CD1c-positive myeloid dendritic cell (primary cell): ENCODE data around the gene PLIN4.

Experiments
- DNase-seq: peaks from one replicate; pipeline ENCODE4 v3.0.0-alpha.2; 2016; ENCODE audit errors: extremely low spot score

The PLIN4 gene

DNA sequence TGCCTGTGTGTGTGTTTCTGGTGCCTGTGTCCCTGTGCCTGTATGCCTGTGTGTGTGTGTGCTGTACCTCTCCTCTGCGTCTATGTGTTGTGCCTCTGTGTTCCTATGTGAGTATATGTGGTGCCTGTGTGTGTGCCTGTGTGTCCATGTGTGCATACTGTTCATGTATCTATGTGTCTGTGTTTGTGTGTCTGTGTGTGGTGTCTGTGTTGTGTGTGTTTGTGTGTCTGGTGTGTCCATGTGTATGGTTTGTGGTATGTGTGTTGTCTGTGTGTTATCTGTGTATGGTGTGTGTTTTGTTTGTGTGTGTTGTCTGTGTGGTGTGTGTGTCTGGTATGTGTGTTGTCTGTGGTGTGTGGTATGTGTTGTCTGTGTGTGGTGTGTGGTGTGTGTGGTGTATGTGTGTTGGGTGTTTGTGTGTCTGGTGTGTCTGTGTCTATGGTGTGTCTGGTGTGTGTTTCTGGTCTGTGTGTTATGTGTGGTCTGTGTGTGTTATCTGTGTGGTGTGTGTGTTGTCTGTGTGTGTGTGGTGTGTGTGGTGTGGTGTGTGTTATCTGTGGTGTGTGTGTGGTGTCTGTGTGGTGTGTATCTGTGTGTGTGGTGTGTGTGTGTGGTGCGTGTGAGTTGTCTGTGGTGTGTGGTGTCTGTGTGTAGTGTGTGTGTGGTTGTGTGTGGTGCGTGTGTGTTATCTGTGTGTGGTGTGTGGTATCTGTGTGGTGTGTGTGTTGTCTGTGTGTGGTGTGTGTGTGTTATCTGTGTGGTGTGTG is 25.8 kb downstream of the PLIN4 start:
- DNase-seq: no peak

DNA sequence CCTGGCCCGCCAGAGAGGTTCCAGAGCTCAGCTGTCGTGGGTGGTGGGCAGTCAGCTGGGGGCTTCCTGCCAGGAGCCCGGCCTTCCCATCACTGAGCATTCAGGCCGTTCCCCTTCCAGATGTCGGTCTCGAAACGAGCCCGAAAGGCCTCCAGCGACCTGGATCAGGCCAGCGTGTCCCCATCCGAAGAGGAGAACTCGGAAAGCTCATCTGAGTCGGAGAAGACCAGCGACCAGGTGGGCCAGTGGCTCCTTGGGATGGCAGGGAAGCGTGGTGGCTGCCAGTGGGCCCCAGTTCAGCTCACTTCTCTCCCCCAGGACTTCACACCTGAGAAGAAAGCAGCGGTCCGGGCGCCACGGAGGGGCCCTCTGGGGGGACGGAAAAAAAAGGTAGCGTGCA is 26.8 kb downstream of the PLIN4 start:
- DNase-seq: no peak

DNA sequence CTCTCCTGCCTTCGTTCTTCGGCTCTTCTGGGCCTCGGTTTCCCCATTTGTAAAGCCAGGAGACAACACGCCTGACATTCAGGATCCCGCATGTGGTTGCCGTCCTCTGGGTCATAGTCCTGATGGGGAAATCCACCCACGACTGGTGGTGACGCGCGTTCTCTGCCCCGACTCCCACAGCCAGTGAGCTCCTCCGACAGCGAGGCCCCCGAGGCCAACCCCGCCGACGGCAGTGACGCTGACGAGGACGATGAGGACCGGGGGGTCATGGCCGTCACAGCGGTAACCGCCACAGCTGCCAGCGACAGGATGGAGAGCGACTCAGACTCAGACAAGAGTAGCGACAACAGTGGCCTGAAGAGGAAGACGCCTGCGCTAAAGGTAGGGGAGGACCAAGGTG is 29.8 kb downstream of the PLIN4 start:
- DNase-seq: no peak

DNA sequence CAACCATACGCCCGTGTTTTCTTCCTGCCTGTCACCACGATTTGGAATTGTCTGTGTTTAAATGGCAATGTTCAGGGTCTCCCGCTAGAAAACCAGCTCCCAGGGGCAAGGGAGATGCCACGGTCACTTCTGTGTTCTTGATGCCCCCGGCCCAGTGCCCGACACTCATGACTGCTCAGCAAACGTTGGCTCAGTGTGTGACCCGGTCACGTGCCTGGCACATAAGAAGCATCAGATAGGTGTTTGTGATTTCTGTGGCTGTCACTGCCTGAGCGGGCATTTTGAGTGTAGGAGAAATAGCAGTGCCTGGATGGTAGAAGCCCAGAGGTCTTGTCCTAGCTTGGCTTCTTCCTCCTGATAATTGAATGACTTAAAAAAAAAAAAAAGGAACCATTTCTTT is 30.7 kb downstream of the PLIN4 start:
- no peak for DNase-seq

DNA sequence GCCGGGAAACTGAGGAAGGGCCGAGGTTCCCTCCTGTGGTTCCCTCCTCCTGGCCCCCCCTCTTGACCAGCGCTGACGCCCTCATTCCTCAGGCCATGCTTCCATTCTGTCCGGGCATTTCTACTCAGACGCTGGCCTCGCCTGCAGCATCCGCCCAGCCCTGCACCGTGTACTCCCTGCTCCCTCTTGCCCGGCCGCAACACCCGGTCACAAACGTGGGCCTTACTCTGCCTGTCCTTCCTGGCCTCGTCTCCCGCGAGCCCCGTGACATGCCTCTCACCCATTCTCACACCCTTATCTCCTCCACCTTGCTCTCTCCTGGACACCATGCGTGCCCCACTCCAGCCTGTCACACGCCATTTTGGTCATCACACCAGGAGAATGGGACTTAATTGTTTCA is 34.9 kb downstream of the PLIN4 start:
- DNase-seq: no peak

DNA sequence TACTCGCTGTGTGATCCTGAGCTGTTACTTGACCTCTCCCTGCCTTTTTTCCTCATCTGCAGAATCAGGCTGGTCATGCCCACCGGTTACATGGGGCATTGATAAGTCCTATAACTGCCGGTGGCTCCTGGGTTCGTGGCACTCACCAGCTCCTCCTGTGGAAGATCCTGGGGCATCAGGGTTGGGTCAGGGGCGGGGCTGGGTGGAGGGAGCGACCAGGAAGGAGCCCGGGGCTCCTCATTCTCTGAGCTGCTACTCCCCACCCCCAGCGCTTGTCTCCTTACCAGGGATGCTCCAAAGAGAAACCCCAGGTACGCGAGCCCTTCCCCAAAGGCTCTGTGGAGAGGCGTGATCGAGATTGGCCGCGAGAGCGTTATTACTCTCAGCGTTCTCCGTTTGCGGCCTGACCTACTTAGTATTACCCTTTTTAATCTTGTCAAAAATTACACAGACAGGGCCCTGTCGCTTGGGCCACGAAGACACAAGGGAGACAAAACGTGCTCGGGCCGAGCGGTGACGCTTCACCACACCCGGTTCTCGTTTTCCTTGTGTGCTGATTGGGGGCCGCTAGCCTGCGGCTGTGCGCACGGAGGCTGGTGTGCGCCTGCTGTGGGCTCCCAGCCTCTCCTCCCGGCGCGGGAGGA is 35.4 kb downstream of the PLIN4 start:
- DNase-seq: no peak

DNA sequence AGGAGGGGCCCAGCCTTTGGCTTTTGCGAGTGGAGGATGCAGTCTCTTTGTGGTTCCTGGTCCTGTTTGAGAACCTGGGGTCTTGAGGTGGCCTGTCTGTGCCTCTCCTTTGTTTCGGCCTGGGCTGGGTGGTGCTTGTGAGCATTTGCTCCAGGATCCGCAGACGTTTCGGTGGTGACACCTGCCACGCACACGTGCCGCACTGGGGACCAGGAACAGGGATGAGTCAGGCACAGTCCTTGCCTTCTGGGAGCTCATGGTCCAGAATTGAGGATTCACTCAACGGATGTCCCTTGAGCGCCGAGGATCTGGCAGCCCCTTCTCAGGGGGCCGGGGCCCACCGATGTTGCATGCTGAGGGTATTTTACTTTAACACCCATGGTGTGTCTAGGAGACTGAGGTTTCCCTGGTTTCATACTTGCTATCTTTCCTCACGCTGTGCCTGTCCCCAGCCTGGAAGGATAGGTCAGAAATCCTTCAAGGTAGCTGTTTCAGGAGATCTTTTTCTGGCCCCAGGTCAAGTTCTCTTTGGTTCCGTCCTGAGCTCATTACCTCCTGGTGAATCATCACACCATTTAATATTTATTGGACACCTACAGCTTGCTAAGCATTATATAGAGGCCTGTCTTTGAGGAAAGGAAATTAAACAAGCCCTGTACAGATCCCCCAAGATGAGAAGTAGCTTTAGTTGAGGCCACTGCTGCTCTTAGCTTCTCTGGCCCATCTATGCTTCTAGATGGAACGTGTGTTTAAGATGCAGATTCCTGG is 41.1 kb downstream of the PLIN4 start:
- no peak for DNase-seq

DNA sequence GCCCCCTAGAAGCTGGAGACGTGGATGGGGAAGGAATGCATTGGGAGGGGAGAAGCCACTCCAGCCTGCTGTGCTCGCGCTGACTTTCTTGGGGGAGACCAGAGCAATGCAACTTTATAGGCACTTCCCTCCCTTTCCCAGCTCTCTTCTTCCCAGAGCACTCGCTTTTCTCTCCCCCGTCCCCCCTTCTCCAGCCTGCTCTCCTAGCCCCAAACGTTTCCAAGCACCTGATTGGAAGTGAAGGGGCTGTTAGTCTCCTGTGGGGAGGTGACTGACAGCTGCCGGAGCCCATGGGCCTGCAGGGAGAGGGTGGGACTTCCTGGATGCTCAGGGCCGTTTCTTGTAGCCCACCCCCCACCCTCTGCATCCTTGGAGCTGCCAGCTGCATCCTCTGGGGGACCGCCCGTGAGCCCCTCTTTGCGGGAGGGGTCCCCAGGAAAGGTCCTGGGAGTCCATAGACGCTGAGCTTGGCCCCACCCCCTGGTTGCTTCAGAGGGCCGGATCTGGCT is 43.7 kb downstream of the PLIN4 start:
- DNase-seq: no peak

DNA sequence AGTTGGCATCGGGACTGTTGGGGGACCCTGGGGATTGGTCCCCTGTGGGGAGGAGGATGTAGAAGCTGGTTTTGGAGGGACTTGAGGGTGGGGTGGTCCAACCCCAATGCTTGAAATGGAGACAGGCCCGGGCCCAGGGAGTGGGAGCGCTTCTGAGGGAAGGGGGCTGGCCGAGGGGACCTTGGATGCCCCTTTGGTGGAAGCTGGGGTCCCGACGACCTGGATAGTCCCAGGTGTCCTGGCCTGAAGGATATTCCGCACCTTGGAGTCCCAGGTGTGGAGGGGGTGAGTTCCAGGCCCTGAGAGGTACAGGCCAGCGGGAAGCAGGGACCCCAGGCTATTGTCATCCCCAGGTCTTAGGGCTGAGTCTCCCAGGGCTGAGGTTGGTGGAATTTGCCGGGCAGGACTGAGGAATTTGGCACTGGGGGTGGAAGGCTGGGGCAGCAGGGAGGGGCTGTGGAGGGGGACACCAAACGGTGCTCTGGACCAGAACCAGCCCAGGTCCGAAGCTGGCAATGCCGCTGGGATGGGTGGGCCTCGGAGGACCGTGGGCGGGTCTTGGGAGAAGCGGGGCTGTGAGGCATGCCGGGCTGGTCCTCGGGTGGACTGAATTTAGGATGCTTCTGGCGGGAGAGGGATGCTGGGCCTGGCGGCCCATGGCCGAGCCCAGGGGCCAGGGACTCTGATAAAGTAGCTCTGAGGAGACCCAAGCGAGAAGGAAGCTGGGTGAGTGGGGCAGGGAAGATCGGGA is 44.3 kb downstream of the PLIN4 start:
- DNase-seq: no peak

DNA sequence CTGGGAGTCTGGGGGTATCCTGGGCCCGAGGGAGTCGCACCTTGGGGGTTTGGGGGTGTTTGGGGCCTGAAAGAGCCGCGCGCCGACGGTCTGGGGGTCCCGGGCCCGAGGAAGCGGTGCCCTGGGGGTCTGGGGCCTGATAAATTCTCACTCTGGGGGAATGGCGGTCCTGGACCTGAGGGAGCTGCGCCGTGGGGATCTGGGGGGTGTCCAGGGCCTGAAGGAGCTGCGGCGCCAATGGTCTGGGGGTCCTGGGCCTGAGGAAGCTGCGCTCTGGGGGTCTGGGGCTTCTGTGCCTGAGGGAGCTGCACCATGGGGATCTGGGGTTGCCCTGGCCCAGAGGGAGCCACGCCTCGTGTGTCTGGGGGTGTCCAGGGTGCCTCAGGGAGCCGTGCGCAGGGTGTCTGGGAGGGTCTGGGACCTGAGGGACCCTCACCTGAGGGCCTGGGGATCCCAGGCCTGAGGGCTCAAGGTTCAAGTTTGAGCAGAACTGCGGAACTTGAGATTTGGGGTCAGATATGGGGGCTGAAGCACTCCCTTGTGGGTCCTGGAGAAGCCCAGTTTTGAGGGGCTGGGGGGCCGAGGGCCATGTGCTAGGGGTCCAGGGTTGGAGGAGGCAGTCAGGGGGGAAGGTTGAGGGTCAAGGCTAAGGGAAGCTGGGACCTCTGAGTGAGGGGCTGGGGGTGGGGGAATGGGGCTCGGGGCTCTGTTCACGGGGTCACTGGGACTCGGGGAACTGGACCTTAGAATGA is 45.1 kb downstream of the PLIN4 start:
- no peak for DNase-seq

DNA sequence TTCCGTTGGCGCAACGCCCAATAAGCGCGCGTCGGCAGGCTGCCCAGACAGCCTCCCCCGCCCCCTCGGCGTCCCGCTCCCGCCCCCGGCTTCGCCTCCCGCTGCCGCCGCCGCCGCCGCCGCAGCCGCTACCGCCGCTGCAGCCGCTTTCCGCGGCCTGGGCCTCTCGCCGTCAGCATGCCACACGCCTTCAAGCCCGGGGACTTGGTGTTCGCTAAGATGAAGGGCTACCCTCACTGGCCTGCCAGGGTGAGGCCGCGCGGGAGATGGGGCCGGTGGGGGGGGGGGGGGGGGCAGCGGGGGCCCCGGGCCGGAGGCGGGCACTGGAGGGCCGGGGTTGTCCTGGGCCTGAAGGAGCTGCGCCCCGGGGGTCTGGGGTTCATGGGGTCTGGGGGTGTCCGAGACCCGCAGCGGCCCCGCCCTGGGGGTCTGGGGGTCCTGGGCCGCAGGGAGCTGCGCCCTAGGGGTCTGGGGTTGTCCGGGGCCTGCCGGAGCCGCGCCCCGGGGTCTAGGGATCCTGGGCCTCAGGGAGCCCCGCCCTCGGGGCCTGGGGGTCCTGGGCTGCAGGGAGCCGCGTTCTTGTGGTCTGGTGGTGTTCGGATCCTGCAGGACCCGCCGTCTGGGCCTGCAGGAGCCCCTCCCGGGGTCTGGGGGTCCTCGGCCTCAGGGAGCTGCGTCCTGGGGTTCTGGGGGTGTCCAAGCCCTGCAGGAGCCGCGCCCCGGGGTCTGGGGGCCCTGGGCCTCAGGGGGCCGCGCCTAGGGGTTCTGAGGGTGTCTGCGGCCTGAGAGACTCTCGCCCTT is 45.9 kb downstream of the PLIN4 start, which contains the start of gene HDGFL2:
TSS of gene HDGFL2 (plus strand) at position 124 of the 801 bp plus-strand sequence. CDS start at position 178, 54 bp downstream.
- DNase-seq: no peak

DNA sequence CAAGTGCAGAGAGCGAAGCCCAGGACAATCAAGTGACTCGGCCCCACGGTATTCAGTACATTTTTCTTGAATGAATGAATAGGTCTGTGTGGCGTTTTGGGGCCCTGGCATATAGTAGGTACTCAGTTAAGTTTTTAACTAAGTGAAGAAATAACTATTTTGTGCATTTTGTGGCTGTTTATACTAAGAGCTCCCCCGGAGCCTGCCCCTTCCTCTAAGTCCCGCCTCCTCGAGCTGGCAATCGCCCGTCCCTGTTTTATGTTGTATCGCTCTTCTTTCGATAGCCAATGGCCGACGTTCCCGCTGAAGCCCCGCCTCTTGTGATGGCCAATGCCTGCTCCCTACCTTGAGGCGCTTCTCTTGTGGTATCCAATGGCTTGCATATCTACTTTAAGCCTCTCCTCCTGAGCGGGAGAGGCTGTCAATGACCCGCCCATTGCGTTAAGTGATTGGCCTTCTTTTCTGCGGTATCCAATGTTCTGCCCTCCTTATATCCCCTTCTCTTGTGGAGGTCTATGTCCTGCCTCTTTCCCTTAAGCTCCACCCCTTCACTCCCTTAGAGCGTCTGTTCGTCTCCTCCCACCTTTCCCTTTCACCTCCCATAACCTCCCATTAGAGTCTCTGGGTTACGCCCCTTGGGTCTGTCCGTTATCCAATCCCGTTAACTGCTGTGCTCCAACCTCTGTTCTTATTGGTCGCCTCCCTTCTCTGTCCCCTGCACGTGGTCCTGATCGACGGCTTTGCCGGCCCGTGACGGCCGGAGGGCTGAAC is 46.7 kb downstream of the PLIN4 start:
- peak; percentile 99 for DNase-seq

DNA sequence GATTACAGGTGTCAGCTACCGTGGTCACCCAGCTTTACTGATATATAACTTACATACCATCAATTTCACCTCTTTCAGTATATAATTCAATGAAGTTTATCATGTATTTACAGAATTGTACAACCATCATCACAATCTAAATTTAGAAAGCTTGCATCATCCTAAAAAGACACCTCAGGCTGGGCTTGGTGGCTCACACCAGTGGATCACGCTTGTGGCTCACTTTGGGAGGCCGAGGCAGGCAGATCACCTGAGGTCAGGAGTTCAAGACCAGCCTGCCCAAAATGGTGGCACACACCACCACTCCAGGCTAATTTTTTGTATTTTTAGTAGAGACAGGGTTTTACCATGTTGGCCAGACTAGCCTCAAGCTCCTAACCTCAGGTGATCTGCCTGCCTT is 50.5 kb downstream of the PLIN4 start:
- no peak for DNase-seq

DNA sequence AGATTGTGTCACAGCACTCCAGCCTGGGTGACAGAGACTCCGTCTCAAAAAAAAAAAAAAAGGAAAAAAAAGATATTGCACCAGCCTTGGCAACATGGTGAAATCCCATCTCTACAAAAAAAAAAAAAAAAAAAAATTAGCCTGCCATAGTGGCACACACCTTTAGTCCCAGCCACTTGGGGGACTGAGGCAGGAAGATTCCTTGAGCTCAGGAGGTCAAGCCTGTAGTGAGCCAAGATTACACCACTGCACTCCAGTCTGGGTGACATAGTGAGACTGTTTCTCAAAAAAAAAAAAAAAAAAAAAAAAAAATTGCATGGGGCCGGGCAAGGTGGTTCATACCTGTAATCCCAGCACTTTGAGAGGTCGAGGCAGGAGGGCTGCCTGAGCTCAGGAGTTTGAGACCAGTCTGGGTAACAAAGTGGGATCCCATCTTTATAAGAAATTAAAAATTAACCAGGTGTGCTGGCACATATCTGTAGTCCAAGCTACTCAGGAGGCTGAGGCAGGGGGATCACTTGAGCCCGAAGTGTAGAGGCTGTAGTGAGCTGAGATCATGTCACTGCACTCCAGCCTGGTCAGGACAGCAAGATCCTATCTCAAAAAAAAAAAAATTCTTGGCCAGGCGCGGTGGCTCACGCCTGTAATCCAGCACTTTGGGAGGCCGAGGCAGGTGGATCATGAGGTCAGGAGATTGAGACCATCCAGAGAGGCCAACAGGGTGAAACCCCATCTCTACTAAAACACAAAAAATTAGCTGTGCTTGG is 53.3 kb downstream of the PLIN4 start:
- no peak for DNase-seq

DNA sequence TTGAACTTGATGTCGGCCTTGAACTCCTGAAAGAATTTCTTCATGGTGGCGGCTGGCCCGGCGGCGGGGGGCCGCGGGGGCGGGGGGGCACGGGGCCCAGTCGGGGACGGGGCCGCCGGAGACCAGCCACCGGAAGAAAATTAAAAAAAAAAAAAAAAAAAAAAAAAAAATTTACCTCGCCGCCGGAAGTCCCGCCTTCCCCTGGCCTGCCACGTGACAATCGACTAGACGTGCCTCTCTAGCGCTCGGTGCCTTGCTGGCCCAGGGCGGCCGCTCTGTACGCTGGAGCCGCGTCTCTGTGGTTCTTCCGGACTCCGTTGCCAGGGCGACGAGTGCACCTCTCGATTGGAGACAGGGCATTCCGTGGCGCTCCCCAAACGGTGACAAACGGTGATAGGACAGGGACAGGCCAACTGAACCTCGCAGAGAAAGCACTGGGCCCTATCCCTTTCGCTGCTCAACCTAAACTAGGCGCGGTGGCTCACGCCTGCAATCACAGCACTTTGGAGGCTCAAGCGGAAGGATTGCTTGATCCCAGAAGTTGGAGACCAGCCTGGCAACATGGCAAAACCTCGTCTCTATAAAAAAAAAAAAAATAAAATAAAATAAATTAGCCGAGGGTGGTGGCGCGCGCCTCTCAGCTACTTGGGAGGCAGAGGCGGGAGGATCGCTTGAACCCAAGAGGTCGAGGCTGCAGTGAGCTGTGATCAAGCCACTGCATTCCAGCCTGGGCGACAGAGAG is 60.5 kb downstream of the PLIN4 start, which contains the start of gene UBXN6:
TSS of gene UBXN6 (minus strand) at position 141 of the 742 bp plus-strand sequence. CDS start at position 44, 97 bp downstream.
- DNase-seq: peak; percentile 98

DNA sequence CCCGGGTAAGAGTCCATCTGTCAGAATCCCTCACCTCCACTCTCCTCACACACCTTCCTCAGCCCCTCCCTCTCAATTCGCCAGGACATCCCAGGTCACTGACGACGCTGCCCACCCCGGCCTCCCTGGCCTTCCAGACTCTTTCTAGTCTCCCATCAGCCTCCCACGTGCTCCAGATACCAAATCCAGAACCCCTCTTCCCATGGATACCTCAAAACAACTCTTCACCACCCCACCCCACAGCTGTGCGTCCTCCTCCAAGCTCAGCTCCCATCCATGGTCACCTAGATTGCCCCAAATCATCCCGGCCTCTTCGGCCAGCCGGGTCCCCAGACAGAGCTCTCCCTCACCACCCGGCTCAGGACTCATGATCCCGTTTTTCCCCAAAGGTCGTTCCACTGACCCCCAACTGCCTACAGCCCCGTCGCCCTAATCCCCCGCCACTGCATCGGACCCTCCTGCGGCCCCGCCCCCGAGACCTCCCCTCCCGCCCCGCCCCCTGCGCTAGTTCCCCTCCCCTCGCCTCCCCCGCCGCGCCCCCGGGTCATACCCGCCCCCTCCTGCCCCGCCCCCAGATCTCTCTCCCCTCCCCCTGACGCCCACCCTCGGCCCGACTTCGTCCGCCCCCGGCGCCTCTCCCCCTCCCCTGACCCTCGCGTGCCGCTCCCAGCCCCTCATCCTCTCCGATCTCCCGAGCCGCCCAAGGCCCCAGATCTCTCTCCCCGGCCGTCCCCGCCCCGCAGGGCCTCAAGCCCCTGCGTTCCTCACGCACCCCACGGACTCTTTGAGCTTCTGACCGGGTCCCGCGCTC is 61.2 kb downstream of the PLIN4 start:
- DNase-seq: no peak

DNA sequence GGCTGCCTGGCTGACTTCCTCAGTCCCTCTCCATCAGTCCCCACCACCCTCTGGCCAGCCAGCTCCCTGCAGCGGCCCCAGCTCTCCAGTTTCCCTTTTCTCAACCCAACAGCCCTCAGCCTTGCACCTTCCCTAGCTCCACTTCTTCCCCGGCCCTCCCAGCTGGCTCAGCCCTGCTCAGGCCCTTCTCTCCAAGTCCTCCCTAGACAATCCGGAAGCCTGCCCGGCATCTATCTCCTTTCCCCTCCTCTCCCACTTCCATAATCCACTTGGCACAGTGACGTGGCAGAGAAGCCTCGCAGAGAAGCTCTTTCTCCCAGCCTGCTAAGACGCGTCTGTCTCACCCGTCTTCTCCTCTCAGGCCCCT is 61.8 kb downstream of the PLIN4 start:
- DNase-seq: peak; percentile 68
